GM18517 (cell line): ENCODE results near the gene ITPKB.

Experiments
- ATAC-seq: cut with Tn5 transposase; IDR thresholded peaks from one replicate; pipeline ENCODE4 v1.9.1; 2021; ENCODE audit warnings: mild to moderate bottlenecking, moderate library complexity; ENCODE audit not compliant: unreplicated experiment

Gene ITPKB

DNA sequence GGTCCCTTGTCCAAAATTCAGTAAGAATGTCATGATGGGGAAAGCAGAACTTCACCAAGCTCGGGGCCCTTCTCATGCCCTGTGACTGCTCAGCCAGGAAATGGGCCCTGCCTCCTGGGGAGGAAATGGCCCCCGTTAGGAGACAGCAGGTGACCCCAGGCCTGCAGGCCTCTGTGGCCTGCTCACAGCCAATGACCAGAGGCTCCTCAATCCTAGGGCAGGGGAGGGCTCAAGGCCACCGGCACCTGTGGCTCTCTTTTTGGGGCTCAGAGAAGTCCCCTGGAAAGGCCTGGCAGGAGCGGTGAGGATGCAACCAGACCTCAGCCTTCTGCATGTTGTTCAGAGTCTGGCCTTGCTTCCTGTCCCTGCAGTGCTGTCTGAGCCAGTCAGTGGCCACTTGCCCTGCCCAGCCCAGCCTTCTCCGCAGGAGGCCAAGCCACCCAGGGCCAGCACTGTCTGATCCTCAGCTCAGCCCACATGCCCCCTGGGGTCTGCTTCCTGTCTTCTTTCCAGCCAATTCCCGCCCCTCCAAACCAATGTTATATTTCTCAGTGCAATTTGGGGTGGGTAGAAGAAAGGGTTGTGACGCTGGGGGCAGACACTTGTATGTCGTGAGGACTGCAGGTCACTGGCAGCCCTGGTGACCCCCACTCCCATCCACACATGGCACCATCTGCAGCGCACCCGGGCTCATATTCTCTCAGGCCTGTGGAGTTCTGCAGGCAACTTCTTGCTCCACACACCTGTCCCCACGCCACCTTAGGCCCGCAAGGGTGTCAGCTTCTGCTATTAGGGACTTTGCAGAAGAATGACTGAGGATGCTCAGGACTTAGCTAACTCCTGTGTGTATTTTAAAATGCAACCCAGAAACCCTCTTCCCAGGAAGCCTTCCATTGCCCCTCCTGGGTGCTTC, 83.6 kb downstream of the ITPKB start:
- no peak for ATAC-seq

DNA sequence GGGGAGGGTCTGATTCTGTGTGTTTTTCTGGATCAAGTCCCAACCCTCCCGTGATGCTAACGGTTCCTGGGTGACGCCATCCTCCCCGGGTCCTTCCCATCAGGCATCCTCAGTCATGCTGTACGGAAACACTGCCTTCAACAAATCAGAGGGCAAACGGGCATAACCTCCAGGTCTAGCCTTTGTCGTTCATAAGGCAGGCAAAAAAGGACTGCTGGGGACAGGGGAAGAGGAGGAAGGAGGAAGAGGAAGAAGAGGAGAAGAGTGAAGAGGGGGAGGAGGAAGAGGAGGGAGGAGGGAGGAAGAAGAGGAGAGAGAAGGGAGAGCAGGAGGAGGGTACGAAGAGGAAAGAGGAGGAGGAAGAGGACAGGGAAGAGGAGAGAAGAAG, 84.4 kb downstream of the ITPKB start:
- ATAC-seq: no peak

GRCh38 chr1:226654046-226654667, 84.9 kb downstream of the ITPKB start:
- ATAC-seq: no peak

DNA sequence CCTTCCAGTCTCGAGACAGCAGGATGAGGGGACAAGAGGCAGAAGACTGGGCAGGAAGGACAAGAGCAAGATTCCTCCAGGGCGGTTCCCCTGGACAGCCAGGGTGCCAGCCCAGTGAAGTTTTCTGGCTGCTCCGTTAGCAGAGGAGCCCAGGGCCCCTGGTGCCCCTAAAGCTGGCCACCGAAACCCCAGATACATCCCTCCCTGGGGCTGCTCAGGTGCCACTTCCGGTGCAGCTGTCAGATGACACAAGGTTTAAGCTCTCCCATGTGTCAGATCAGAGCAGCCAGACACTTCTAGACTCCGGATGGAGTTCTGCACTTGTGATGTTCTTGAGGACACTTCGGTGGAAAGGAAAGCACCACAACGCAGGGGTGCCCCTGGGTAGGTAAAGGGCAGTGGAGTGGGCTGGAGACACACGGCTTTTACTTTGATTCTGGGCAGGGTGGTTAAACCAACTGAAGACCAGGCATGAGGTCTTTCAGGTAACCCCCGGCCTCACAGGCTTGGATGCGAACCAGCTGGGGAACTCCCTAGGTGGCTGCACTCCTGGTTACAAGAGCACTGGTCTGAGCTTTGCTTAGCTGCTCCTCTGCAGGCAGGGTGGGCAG, 85.7 kb downstream of the ITPKB start:
- peak; percentile 84 for ATAC-seq

GRCh38 chr1:226652613-226653012, 86.5 kb downstream of the ITPKB start:
- no peak for ATAC-seq

DNA sequence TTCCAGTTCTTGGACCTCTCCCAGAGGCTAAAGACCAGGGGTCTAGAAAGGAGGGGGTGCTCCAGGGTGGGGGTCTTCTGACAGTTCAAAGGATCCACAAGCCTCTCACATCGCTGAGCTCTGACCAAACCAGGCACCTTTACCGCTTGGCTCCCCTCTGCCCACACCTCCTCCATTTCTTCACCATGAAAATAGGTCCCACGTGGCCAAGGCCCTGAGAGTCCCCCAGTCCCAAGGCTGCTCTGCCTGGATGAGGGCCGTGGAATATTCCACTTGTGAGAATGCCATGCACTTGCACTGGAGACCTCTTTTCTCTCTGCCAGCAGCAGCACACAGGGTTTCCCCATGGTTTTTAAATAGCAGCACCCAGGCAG, 87.4 kb downstream of the ITPKB start:
- no peak for ATAC-seq

DNA sequence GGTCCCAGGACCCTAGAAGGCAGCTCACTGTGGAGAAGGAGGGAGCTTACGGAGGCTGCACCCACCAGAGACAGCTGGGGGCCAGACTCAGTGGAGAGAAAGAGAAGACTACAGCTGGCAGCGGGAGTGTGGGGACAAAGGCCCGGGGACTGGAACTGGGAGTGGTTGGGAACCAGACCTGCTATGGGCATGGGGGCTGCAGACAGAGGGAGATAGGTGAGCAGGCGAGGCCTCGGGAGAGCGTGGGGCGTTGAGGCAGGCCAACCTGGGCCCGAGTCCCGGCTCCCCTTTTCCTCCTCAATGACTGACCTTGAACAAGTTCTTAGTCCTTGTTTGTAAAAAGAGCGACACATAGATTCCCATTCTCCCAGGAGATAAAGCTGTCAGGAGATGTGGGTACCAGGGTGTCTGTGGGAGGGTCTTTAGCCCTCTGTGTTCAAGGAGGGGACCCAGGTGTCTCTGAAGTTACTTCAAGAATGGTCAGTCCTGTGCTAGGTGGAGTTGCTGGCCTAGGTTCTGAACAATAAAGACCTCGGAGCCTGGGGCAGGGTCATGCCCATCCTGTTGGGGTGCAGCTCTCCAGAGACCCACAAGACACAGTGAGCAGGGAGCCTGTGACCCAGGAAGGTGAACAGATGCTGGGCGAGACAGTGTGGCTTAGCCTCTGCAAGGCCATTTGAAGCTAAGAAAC, 87.9 kb downstream of the ITPKB start:
- ATAC-seq: no peak

DNA sequence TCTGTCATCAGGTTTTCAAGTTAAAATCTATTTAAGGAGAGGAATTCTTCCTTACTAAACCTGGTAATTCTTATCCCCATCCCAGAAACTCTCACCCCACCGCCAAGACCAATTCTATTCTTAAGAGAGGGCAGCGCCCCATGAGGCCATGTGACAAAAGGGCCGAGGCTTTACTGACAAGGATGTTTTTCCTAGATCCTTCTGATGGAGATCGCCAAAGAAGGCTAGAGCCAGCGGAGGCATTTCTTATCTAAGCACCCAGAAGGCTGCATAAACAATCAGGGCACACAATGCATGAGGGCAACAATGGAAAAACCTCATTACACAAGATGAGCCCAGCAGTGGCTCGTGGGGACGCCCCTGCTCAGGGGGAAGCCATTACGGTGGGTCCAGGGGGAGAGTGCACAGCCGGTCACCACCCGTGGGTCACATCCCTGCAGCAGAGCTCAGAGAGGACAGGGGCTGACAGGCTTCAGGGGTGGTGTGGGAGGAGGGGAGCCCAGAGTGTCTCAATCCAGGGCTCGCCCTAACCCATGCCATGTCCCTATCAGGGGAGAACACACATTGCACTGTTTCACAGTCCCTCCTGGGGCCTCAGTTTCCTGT, 88.7 kb downstream of the ITPKB start:
- no peak for ATAC-seq

DNA sequence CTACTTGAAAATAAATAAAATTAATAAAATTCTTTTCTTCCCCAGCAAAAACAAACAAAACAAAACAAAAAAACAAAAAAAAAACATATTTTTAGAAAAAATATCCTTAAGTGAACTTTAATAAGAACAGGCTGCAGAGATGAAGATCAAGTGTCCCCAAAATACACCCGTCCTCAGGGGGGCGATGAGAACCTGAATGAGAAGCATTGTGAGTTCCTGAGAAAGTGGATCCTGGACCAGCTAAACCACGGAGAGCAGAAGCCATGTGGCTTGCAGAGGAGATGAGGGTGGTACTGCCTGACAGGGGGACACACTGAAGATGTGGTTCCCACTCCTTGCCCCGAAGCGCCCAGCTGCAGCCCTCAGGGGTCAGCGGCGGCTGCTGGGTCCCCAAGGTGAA, 89.3 kb downstream of the ITPKB start:
- no peak for ATAC-seq

- ATAC-seq: no peak
Observed at GRCh38 chr1:226649244-226649643, 89.8 kb downstream of the ITPKB start.

- ATAC-seq: no peak
Observed at GRCh38 chr1:226648421-226648820, 90.7 kb downstream of the ITPKB start.

GRCh38 chr1:226647719-226648118, 91.4 kb downstream of the ITPKB start:
- ATAC-seq: no peak

DNA sequence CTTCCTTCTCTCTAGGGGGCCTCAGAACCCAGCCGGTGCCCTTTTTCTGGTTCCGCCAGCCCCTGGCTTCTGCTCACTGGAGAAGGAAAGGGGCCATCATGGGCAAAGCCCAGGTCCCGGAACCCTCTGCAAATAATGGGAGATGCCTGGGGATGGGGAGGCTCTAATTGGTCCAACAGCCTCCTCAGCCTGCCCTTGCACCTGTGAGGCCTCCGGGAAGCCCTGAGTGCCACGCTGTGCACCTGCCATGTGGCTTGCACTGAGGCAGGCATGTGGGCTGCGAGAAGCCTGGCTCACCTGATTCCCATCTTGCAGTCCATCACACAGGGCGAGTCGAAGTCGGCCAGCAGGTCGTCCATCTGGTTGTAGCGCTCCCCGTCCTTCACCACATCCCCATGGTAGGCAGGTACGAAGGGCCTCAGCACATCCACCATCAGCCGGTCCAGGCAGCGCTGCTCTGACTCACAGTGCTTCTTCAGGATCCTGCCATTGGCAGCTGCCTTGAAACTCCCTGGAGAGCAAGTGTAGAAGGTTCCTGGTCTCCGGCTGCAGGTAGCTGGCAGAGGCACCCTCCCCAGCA, 92.1 kb downstream of the ITPKB start:
- ATAC-seq: no peak

GRCh38 chr1:226646026-226646869, 92.8 kb downstream of the ITPKB start:
- no peak for ATAC-seq

DNA sequence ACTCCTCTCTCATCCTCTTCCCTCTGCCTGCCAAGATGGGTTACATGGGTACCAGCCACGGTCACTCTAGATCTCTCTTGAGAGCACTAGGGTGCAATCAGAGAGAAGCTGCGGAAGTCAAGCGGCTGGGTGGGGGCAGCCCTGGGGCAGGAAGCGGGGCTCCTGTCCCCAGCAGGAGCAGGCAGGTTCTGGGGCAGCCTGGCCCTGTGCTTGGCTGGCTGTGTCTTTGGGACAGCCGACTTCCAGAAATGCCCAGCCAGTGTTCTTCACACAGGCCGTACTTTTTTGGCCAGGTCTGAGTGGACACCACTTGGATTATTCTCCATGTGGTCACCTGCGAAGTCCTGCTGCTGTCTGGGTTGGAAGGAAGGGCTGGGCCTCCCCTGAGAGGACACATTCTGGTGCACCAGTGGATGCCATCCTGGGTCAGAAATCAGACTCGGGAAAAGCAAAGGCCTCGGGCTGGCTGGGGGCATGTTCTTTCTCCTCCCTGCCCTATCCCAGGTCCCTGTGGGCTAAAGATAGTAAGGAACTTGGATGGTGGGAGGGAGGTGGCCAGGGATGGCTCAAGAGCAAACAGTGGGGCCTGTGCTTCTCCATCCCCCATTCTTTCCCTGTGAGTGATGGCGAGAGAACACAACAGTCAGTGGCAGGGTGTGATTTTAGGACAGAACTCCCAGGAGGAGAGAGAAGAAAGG, 93.7 kb downstream of the ITPKB start:
- no peak for ATAC-seq

DNA sequence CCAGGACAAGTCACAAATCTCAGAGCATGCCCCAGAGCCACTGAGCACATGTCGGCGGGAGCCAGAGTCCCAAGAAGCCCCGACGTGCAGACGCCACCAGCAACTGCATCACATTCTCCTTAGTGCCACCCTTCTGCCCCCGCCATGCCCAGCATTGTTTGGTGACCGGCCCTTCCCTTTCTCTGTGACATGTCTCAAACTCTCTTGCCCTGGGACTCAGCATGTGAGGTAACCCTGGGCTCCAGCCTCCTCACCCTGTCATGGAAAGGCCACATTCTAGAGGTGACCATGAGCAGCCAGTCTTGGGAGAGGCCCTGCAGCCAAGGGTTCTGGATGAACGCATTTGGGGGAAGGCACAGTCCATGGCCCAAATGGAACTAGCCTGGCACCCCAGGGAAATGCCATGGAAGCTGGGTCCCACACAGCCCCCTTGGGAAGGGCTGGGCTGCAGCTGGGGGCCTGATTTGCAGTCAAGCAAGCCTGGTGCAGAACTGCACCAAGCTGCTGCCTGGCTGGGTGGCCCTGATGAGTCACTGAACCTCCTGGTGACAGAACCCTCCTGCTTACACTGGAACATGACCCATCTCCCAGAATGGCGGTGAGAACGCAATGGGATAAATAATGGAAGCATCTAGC, 94.4 kb downstream of the ITPKB start:
- ATAC-seq: no peak

GRCh38 chr1:226643611-226644540, 95.2 kb downstream of the ITPKB start:
- peak; percentile 35 for ATAC-seq

- peak; percentile 69 for ATAC-seq
Observed at GRCh38 chr1:226643177-226643576, 95.9 kb downstream of the ITPKB start.
